Stimulated activated CD4-positive, alpha-beta T cell treated with anti-CD3 and anti-CD28 coated beads, Interleukin-15, amount 100 ng/mL, for 1 hour (primary cell): ENCODE measurements around the gene SLC25A12.
"Not testable (repeated sequence)": the region's sequence is repeated elsewhere in the genome, so short reads cannot be mapped to it uniquely, and the experiment has no call there.

Source experiments
- DNase-seq, 2 donors: peaks; one replicate each; pipeline ENCODE4 v3.0.0-alpha.2; 2020; ENCODE audit warnings: low read depth in 1 of 2, low spot score in 1 of 2

The SLC25A12 gene, protein sequence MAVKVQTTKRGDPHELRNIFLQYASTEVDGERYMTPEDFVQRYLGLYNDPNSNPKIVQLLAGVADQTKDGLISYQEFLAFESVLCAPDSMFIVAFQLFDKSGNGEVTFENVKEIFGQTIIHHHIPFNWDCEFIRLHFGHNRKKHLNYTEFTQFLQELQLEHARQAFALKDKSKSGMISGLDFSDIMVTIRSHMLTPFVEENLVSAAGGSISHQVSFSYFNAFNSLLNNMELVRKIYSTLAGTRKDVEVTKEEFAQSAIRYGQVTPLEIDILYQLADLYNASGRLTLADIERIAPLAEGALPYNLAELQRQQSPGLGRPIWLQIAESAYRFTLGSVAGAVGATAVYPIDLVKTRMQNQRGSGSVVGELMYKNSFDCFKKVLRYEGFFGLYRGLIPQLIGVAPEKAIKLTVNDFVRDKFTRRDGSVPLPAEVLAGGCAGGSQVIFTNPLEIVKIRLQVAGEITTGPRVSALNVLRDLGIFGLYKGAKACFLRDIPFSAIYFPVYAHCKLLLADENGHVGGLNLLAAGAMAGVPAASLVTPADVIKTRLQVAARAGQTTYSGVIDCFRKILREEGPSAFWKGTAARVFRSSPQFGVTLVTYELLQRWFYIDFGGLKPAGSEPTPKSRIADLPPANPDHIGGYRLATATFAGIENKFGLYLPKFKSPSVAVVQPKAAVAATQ

DNA sequence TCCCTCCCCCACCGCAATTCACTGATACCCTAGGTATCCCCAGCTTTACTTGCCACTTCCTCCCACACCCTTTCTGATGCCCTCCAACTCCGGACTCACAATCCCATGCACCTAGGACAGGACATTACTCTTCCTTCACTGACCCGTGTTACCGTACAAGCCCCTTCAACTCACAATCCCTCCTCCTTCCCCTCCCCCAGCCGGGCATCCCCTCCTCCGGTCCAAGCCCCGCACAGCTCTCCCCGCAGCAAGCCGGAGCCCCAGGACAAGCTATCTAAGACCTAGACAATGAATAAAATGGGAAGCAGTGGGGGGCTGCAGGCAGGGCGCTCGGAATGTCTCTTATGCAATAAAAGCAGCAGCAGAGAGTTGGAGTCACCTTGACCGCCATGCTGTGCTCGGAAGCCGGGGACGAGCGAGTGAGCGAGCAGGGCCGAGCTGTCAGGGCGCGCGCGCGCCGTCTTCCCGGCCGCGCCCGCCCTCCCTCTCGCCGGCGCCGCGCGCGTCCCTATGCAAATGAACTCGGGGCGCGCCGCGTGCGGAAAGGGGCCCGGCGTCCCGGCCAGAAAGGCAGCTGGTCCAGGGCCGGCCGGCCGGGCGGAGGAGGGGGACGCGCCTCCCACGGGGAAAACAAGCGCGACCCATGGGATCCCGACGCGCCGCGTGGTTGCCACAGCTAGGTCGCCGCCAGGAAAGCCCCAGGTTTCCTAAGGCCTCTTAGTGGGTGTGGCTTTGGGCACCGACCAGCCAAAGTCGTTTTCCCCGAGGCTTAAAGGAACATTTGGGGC lies at the start of gene SLC25A12:
Gene SLC25A12, minus strand, starts transcription at position 421 of the 788 bp plus-strand sequence. Its CDS starts 30 bp downstream, at position 391.
- DNase-seq, result peak; percentile 51 to 64

GRCh38 chr2:171941316-171941699 lies 47.3 kb upstream of the SLC25A12 start:
- no peak for DNase-seq

DNA sequence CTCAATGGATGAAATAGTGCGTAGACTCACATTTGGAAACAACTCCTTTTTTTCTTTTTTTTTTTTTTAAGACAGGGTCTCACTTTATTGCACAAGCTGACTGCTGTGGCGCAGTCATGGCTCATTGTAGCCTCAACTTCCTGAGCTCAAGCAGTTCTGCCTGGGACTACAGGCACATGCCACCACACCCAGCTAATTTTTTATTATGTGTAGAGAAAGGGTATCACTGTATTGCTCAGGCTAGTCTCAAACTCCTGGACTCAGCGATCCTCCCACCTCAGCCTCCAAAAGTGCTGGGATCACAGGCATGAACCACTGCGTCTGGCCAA lies 45.7 kb upstream of the SLC25A12 start:
- no peak for DNase-seq

DNA sequence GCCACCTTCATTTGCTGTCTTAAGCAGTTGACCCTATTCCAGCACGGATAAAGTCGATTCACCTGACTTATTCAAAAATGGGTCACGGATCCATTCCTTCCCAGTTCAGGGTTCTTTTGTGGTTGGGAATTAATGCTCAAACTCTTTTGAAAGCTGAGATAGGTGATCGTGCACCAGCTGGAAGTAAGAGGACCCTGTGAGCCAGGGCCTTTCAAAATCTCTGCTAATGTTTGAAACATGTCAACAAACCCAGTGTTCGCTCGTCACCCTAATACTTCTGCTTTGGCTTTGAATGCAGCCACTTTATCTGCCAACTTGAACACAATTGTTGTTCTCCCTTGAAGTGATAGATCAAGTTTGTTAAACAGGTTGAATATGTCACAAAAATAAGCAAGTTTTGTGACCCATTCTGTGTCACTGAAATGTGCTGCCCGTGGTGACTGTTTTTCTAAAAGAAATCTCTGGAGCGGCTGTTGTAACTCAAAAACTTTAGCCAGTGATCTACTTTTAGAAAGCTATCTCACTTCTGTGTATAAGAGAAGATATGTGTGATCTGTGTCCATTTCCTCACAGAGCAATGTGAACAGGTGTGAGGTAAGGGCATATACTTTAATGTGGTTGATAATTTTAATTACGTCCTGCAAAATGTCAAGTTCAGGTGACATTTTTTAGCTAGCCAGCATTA lies 45.2 kb upstream of the SLC25A12 start:
- no peak for DNase-seq

- no peak for DNase-seq
Observed at GRCh38 chr2:171930385-171930784, 36.3 kb upstream of the SLC25A12 start.

DNA sequence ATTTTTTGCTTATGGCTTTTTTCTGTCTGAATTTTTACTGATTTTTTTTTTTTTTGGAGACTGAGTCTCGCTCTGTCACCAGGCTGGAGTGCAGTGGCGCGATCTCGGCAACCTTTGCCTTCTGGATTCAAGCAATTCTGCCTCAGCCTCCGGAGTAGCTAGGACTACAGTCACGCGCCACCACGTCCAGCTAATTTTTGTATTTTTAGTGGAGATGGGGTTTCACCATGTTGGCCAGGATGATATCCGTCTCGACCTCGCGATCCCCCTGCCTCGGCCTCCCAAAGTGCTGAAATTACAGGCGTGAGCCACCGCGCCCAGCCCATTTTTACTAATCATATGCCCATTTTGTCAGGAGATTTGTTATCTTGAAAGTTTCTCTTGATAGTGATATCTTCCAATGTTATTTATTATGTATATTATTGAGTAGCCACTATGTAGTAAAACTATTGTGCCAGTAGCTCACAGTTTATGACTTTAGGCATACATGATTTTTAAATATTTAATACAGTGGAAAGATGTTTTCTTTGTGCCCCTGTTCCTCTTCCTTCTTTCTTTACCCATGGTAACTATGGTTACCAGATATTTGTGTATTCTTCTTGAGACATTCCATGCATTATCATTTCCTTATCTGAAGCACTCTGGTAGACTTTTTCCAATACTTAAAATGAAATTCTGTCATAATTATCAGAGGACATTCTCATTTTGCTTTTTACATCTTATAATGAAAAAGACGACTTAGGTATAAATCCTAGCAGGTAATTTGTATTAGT lies 30.3 kb upstream of the SLC25A12 start:
- DNase-seq, result no peak

DNA sequence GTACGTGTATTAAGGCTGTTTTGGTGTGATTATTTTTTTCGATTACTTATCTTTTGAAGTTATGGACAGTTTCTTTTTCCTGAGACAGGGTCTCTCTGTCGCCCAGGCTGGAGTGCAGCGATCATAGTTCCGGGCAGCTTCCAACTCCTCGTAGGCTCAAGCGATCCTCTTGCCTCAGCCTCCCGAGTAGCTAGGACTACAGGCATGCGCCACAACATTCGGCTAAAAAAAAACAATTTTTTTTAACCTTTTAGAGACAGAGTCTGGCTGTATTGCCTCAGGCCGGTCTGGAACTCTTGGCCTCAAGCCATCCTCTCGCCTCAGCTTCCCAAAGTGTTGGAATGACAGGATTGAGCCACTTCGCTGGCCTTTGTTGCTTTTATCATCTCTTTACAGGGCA lies 29.2 kb upstream of the SLC25A12 start:
- no peak for DNase-seq

DNA sequence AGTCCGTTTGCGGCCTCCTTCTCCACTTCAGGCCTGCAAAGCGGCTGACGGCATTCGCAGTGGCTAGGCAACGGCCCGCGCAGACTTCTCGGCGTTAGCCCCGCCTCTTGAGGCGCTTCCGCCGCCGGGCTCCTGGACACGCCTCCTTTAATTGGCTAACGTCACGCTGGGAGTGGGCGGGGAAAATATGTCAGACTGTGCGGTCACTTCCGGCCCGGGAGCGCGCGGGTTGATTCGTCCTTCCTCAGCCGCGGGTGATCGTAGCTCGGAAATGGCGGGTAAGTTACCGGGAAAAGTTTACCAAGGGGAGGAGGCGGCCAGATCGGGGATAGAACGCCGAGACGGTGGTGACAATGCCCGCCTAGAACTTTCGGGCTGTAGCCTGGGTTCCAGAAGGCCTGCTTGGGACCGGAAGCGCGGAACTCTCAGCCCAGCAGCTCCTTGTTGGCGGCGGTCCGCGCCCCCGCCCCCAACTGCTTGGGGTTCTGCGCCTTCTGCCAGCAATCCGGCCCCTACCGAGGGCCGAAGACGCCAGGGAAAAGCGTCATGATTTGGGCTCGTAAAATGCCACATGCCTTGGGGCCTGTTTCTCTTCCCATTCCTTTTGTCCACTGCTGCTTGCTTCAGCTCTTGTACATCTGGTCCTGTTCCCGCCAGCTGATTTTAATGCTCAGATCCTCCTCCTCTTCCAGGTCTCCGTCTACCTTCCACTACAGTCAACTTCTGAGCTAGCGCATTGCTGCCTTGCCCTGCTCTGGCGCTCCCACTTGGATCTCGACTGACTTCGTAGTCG lies 28.4 kb upstream of the SLC25A12 start, which contains the start of gene HAT1:
Gene HAT1, plus strand, starts transcription at position 232 of the 793 bp plus-strand sequence. Its CDS starts 40 bp downstream, at position 272.
- DNase-seq, result peak; percentile 91 to 96

- no peak for DNase-seq
Observed at GRCh38 chr2:171921970-171922229, 27.9 kb upstream of the SLC25A12 start.

DNA sequence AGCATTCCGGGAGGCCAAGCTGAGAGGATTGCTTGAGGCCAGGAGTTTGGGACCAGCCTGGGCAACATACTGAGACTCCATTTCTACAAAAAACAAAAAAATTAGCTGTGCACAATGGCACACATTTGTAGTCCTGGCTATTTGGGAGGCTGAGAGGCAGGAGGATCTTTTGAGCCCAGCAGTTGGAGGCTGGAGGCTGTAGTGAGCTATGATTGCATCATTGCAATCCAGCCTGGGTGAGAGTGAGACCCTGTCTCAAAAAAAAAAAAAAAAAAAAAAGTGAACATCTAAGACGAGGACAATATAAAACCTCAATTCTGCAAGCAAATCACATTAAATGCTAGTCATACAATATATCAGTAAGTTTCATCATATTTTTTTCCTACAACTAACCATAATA lies 25.4 kb upstream of the SLC25A12 start:
- no peak for DNase-seq

GRCh38 chr2:171913517-171913916 lies 19.5 kb upstream of the SLC25A12 start:
- DNase-seq, result no peak

- no peak for DNase-seq
Observed at GRCh38 chr2:171910494-171910893, 16.4 kb upstream of the SLC25A12 start.

DNA sequence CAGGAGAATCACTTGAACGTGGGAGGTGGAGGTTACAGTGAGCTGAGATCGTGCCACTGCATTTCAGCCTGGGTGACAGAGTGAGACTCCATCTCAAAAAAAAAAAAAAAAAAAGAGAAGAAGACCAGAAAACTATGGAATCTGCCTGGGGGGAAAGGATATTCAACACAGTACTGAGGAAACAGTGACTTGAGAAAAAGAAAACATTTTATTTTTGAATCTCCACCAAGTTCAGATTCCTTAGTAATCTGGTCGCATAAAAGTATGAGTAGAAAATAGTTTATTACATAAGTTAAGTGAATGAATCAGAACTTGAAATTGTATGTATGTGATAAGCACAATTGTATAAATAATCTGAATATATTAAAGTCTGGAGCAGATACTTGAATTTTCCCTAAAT lies 15.2 kb upstream of the SLC25A12 start:
- DNase-seq, result no peak

GRCh38 chr2:171908235-171908634 lies 14.2 kb upstream of the SLC25A12 start:
- no peak for DNase-seq

DNA sequence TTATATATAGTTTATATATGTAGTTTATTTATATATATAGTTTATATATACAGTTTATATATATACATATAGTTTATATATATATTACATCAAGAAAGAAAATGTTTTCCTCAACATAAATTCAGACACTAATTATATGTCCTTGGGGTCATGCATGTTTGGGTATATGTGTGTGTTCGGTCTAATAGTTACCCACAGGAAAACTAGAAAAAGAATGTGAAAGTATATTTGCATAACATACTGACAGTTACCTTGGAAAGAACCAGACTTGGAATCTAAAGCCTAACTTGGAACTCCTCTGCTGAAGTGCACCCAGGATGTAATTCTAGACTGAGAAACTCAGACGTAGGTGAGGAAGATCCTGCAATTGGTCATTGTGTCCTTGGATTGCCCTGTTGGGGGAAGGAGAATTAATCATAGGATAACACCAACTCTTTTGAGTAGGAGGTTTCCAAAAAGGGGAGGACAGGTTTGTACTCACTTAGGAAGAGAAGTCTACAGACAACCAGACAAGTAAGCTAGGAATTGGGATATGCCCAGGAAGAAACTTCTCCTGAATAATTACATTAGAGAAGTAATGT lies 8.9 kb upstream of the SLC25A12 start:
- no peak for DNase-seq

DNA sequence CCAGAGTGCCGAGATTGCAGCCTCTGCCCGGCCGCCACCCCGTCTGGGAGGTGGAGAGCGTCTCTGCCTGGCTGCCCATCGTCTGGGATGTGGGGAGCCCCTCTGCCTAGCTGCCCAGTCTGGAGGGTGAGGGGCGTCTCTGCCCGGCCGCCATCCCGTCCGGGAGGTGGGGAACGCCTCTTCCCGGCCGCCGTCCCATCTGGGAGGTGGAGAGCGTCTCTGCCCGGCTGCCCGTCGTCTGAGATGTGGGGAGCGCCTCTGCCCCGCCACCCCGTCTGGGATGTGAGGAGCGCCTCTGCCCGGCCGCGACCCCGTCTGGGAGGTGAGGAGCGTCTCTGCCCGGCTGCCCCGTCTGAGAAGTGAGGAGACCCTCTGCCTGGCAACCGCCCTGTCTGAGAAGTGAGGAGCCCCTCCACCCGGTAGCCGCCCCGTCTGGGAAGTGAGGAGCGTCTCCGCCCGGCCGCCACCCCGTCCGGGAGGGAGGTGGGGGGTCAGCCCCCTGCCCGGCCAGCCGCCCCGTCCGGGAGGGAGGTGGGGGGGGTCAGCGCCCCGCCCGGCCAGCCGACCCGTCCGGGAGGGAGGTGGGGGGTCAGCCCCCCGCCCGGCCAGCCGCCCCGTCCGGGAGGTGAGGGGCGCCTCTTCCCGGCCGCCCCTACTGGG lies 5.7 kb upstream of the SLC25A12 start:
- DNase-seq, result not testable (repeated sequence)

GRCh38 chr2:171895786-171896185 lies 1.7 kb upstream of the SLC25A12 start:
- DNase-seq, result no peak

DNA sequence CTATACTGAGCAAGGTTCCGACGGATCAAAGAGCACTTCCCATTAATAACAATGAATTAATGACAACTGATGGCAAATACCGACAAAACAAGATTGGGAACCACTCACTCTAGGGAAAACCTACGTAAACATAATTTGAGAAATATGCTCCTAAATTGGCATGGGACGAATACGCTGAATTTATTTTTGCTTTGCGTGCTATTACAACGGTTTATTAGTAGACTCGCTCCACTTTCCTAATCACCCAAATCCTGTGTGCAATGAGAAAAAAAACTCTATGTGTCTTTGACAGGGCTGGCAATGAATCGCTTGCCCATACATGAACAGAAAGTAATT lies 536 bp upstream of the SLC25A12 start:
- no peak for DNase-seq

GRCh38 chr2:171893196-171893823 lies 734 bp downstream of the SLC25A12 start:
- DNase-seq, result no peak
